Adrenal gland (tissue), 12 donors: ENCODE measurements around the gene NLRP5. TPM values are rescaled to one million over a fixed set of nuclear protein-coding genes. Genes with fewer than 3 reads are reported as not detected.
A peak's percentile ranks its signal among the peaks of the same experiment; 100 is the strongest.

Source experiments
- DNase-seq, 7 donors: peaks; one replicate each; pipeline ENCODE4 v3.0.0-alpha.2; 2019 to 2020
- H3K27ac ChIP-seq, 5 donors: fragments of 200-600 bp; sonication (generic) in 4 of 5; 1 replicate in 3 of 5; 2 replicates in 2 of 5; pipeline versions ENCODE4 v1.5.1 to v1.8.0; 2016 to 2020; ENCODE audit warnings: mild to moderate bottlenecking in 1 of 5
- H3K27me3 ChIP-seq: fragments of 200-600 bp; 2 replicates; pipeline ENCODE4 v1.8.0; 2021
- H3K36me3 ChIP-seq, 2 donors: fragments of 200-600 bp; replicated peaks in 1 of 2; 1 replicate in 1 of 2; 2 replicates in 1 of 2; pipeline versions ENCODE4 v1.5.1 to v1.8.0; 2018 to 2022
- H3K4me1 ChIP-seq, 2 donors: fragments of 200-600 bp; replicated peaks in 1 of 2; 1 replicate in 1 of 2; 2 replicates in 1 of 2; pipeline versions ENCODE4 v1.5.1 to v1.8.0; 2018 to 2021
- H3K4me3 ChIP-seq, 4 donors: fragments of 200-600 bp; sonication (generic) in 3 of 4; one replicate each; pipeline ENCODE4 v1.5.1; 2016 to 2018
- H3K9me3 ChIP-seq, 3 donors: fragments of 200-600 bp; sonication (generic) in 1 of 3; replicated peaks in 1 of 3; 1 replicate in 2 of 3; 2 replicates in 1 of 3; pipeline versions ENCODE4 v1.5.1 to v1.8.0; 2016 to 2021
- POLR2A ChIP-seq, 2 donors: fragments of 450-650 bp; IDR thresholded peaks; one replicate each; pipeline ENCODE4 v1.6.1; 2017; ENCODE audit warnings: antibody characterized with exemption in 2 of 2, mild to moderate bottlenecking in 2 of 2, moderate library complexity in 1 of 2
- WGBS, 4 donors: extraction: QIAGEN DNeasy Blood & Tissue Kit in 2 of 4; methylation state at CpG; one replicate each; pipeline versions ENCODE4 v1.1.5 to v1.1.7; 2013 to 2017; 5-methylcytosine and 5-hydroxymethylcytosine counted together
- intact Hi-C, 2 donors: fragments of 100-400 bp; cut with DNase I; formaldehyde crosslinking; loops; one replicate each; pipeline versions ENCODE4 v1.14.1 to v1.15.0; 2022 to 2023
- polyA plus RNA-seq, 3 donors: library from polyadenylated mRNA; stranded (reverse); fragments of 200-250 nt in 2 of 3; fragments of 350-450 nt in 1 of 3; fragmentation: Illumina TruSeq in 1 of 3; extraction: RNeasy Lipid Tissue Mini Kit (QIAGEN cat#74804) in 1 of 3; gene quantifications; one replicate each; pipeline ENCODE4 v1.2.3, GENCODE V29; 2013 to 2014
- total RNA-seq, 9 donors: library from RNA; depleted of rRNA in 4 of 9; stranded (reverse); fragments of >200 nt in 4 of 9; fragments of 120-200 nt in 1 of 9; fragmentation: NEBNext Ultra II Directional in 1 of 9; extraction: Animal tissue kit (Norgen Biotek cat#: 25700) in 1 of 9; gene quantifications; one replicate each; pipeline versions ENCODE4 v1.1.0 to v1.2.4, GENCODE V29; 2013 to 2023
- TF ChIP-seq, protein P1 (sequence below), 6 experiments: fragments of 450-650 bp in 4 of 6; fragments of 200-600 bp in 2 of 6; sonication (generic) in 1 of 6; IDR thresholded peaks; 1 replicate in 5 of 6; 2 replicates in 1 of 6; pipeline versions ENCODE4 v1.5.1 to v1.8.0; 2016 to 2021; ENCODE audit warnings: antibody characterized with exemption in 6 of 6, mild to moderate bottlenecking in 2 of 6, moderate library complexity in 1 of 6
- donor health status: healthy with polysubstance abuse.
- donor health status: Bipolar disorder and iron deficiency.
- donor health status: DM: yes; HTN: yes; CAD: no.
- donor health status: DM: no; HTN: no; CAD: no.
- donor health status: DM: no; HTN: no; CAD: no.
- donor health status: DM: yes; HTN: yes; CAD: no.

The NLRP5 gene
- total and polyA plus RNA-seq, 12 donors = not detected

DNA sequence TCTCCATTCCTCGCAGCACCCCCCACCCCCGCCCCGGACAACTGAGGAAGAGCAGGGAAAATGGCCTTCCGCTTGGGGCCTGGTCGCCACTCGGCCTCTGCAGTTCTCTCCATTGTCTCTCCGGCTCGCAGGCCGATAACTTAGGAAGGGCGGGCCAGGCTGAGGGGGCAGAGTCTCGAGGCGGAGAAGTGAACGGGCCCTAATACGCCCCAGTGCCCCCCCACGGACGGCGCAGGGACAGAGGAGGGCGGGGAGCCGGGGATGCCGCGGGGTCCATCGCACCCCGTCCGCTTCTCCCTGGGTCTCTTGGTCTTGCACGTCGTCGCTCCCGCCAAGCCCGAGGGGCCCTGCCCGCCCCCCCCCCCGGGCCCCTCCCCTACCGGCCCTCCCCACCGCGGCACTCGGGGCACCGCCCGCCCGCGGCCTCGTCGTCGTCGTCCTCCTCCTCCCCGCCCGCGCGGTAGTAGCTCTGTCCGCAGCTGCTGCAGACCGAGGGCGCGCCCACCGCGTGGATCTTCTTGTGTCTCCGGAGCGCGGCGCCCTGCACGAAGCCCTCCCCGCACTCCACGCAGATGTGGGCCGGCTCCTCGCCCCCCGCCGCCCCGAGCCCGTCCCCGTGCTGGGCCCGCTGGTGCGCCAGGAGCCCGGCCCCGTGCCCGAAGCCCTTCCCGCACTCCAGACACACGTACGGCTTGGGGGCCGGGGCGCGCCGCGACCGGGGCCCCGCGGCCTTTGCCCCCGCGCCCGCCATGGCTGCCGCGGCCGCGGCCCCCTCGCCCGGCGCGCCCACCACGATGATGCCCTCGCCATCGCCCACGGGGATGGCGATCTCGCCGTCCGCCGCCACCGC is 101.3 kb downstream of the NLRP5 start:
- no peak for TF ChIP-seq POLR2A (IDR thresholded peaks at IDR 0.05)
- TF ChIP-seq, protein P1, sequence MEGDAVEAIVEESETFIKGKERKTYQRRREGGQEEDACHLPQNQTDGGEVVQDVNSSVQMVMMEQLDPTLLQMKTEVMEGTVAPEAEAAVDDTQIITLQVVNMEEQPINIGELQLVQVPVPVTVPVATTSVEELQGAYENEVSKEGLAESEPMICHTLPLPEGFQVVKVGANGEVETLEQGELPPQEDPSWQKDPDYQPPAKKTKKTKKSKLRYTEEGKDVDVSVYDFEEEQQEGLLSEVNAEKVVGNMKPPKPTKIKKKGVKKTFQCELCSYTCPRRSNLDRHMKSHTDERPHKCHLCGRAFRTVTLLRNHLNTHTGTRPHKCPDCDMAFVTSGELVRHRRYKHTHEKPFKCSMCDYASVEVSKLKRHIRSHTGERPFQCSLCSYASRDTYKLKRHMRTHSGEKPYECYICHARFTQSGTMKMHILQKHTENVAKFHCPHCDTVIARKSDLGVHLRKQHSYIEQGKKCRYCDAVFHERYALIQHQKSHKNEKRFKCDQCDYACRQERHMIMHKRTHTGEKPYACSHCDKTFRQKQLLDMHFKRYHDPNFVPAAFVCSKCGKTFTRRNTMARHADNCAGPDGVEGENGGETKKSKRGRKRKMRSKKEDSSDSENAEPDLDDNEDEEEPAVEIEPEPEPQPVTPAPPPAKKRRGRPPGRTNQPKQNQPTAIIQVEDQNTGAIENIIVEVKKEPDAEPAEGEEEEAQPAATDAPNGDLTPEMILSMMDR (IDR thresholded peaks at IDR 0.05) = no peak
- intact Hi-C loops = loop anchor here in 1 of 2 donors (5.0 kb wide), 1 partner anchor 84 kb away; no protein-coding TSS in a partner anchor

DNA sequence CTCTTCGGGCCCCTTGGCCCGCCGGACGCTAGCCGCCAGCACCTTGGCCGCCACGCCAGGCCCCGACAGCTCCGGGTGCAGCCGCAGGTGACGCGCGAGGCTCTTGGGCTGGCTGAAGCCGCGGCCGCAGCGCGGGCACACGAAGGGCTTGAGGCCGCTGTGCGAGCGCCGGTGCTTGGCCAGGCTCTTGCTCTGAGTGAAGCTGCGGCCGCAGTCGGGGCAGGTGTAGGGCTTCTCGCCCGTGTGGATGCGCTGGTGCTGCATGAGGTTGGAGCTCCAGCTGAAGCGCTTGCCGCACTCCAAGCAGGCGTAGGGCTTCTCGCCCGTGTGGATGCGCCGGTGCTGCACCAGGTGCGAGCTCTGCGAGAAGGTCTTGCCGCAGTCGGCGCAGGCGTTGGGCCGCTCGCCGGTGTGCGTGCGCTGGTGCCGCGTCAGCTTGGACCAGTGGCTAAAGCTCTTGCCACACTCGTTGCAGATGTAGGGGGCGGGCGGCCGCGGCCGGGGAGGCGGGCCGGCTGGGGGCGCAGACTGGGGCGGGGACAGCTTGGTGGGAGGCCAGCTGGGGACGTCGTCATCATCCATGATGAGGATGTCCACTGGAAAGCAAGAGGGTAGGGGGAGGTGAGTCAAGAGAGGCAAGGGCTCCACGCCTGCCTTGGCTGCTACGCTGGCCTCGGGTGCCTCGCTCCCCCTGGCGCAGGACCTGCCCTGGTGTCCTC is 102.1 kb downstream of the NLRP5 start:
- Histone ChIP-seq H3K27ac (no peak overlapping the region), H3K4me3 (no peak overlapping the region), H3K36me3 (peaks cover 0 to 10% of the 10 kb centered on the region in 2 donors), H3K27me3 (no peaks in the 10 kb centered on the region), H3K4me1 (peaks cover 21 to 28% of the 10 kb centered on the region in 2 donors), H3K9me3 (no peaks in the 10 kb centered on the region)
- WGBS, 4 donors = 90 to 94% (median 94%) methylated on average over 31 to 66 of the region's 66 CpGs
- no peak for DNase-seq
- TF ChIP-seq, protein P1 (IDR thresholded peaks at IDR 0.05) = no peak
- no peak for TF ChIP-seq POLR2A (IDR thresholded peaks at IDR 0.05)
- intact Hi-C loops = loop anchor here in 1 of 2 donors (5.0 kb wide), 1 partner anchor 84 kb away; no protein-coding TSS in a partner anchor

More for the DNA sequence above, 101.3 kb downstream of the NLRP5 start:
- DNase-seq = no peak
- no peaks in the 10 kb centered on the region for H3K9me3 ChIP-seq
- no peaks in the 10 kb centered on the region for H3K27me3 ChIP-seq
- no peak overlapping the region for H3K27ac ChIP-seq
- peaks cover 21 to 28% of the 10 kb centered on the region in 2 donors for H3K4me1 ChIP-seq
- H3K36me3 ChIP-seq = peaks cover 0 to 10% of the 10 kb centered on the region in 2 donors
- WGBS, 4 donors = 80 to 84% (median 82%) methylated on average over 35 to 104 of the region's 104 CpGs
- no peak overlapping the region for H3K4me3 ChIP-seq

DNA sequence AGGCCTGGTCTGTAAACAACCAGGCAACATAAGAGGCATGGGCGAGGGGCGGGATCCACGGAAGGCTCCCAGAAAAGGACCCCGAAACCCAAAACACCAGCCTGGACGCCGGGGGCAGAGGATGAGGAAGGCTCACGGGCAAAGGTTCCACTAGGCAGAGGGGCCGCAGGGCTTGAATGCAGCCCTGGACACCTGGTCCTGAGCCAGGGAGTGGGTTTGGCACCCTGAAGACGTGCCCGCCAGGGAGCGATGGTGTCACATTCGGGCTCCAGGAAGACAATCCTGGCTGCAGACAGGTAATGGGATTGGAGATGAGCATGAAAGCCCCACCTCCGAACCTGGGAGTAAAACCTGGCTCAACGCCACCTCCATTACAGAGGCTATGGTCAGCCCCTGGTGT is 102.8 kb downstream of the NLRP5 start:
- Histone ChIP-seq H3K36me3 (peaks cover 0 to 10% of the 10 kb centered on the region in 2 donors), H3K27me3 (no peaks in the 10 kb centered on the region), H3K9me3 (no peaks in the 10 kb centered on the region), H3K27ac (no peak overlapping the region), H3K4me1 (peaks cover 21 to 28% of the 10 kb centered on the region in 2 donors), H3K4me3 (no peak overlapping the region)
- peak in 1 of 7 donors; percentile 6 for DNase-seq
- no peak for TF ChIP-seq POLR2A (IDR thresholded peaks at IDR 0.05)
- TF ChIP-seq, protein P1 (IDR thresholded peaks at IDR 0.05) = no peak
- 83 to 93% (median 87%) methylated on average over 10 to 14 of the region's 14 CpGs for WGBS, 4 donors
- intact Hi-C loops = loop anchor here in 1 of 2 donors (5.0 kb wide), 1 partner anchor 83 kb away; no protein-coding TSS in a partner anchor

DNA sequence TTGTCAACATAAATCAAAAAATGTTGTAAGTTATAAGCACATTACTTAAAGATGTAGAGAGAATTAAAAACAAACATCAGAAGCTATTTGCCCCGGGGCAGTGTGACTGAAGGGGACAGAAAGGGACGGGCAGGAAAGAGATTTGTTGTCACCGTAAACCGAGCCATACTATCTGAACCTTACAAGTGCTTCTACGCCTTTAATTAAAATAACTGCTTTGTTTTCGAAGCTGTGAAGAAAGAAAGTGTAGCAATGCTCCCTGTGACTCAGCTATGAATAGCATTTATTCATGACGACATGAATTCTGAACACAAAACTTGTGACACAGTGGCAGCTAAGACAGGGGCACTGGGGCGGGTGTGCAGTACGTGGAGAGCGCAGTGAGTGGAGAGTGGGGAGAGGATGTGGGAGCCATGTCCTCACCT is 104.5 kb downstream of the NLRP5 start:
- WGBS, 4 donors = 60 to 70% (median 61%) methylated on average over 10 of the region's 10 CpGs
- intact Hi-C loops = no loop called here
- Histone ChIP-seq H3K4me1 (peaks cover 16 to 17% of the 10 kb centered on the region in 2 donors), H3K27ac (peak overlapping the region in 3 of 5 donors; percentile 1 to 75 (median 54)), H3K4me3 (no peak overlapping the region), H3K9me3 (no peaks in the 10 kb centered on the region), H3K27me3 (no peaks in the 10 kb centered on the region), H3K36me3 (peaks cover 0 to 10% of the 10 kb centered on the region in 2 donors)
- TF ChIP-seq, protein P1 (IDR thresholded peaks at IDR 0.05) = no peak
- TF ChIP-seq POLR2A (IDR thresholded peaks at IDR 0.05) = no peak
- peak in 3 of 7 donors; percentile 45 to 63 (median 61) for DNase-seq
